Measurements from ENCODE around the gene HCRT.

DNA sequence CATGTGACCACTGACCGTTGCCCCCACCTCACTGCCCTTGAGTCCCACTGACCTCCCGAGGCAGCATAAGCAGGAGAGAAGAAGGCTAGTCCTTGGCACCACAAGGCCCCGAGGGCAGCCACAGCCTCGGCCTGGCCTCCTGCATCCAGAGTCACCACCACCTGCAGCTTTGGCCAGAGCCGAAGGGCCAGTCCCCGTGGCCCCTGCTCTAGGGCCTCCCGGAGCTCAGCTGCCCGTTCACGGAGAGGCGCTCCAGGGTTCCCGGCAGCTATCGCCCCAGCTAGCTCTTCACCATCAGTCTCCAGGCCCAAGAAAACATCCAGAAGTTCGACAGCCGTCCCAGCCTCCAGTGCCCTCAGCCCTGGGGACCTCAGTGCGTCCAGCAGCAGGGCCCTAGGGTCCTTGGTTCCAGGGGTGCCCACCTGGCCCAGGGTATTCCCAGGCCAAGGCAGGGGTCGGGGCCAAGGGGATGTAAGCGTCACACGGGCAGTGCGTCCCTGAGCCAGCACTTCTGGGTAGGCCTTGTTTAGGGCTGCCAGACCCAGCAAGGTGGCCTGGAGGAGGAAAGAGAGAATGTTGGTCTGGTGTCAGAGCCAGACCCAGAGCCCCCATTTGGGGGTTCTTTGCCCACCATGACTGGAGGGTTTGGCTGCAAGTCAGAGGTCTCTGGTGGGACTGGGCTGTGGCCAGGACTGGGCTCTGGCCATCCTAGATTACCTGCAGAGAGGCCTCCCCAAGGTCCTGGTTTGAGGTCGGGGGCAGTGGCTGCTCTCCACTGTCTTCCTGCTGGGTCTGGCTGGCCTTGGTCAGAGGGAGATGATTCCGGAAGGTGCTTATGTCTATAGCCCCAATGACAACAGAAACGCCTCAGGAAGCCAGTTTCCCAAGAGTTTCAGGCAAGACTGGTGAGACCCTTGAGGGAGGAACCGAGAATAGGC, 7.2 kb upstream of the HCRT start:
- TF ChIP-seq EZH2 (IDR thresholded peaks at IDR 0.05; ENCODE audit: low read length, unreplicated experiment) = no peak
- TF ChIP-seq, protein P1, sequence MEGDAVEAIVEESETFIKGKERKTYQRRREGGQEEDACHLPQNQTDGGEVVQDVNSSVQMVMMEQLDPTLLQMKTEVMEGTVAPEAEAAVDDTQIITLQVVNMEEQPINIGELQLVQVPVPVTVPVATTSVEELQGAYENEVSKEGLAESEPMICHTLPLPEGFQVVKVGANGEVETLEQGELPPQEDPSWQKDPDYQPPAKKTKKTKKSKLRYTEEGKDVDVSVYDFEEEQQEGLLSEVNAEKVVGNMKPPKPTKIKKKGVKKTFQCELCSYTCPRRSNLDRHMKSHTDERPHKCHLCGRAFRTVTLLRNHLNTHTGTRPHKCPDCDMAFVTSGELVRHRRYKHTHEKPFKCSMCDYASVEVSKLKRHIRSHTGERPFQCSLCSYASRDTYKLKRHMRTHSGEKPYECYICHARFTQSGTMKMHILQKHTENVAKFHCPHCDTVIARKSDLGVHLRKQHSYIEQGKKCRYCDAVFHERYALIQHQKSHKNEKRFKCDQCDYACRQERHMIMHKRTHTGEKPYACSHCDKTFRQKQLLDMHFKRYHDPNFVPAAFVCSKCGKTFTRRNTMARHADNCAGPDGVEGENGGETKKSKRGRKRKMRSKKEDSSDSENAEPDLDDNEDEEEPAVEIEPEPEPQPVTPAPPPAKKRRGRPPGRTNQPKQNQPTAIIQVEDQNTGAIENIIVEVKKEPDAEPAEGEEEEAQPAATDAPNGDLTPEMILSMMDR (conservative IDR thresholded peaks at IDR 0.05; ENCODE audit: low read depth, low read length) = no peak
